ENCODE results near the gene ZNF467. TPM values are rescaled to one million over a fixed set of nuclear protein-coding genes. Genes with fewer than 3 reads are reported as not detected.

ZNF467 gene
- total and polyA plus RNA-seq, 2 of the 8 experiments (the other 6 are each of a cell fraction or from before 2014, with no cell fraction given): 0.50 to 0.51 TPM

- H3K56ac ChIP-seq (replicated peaks; ENCODE audit: insufficient read length, low read depth, low read length): no peak overlapping the region
- peak in 1 of 2 experiments; percentile 43 for DNase-seq (ENCODE audit: low read depth in 1 of 2, low spot score in 2 of 2)
- no peak overlapping the region for H2BK15ac ChIP-seq (ENCODE audit: low read length)
- H4K8ac ChIP-seq (ENCODE audit: extremely low read depth, insufficient read depth, low read length): no peak overlapping the region
- H3K23ac ChIP-seq (ENCODE audit: insufficient read length): no peak overlapping the region
- CTCF ChIA-PET (ENCODE audit: partially characterized antibody): interaction anchor here (0.7 to 1.7 kb wide), 3 partner anchors 13 to 50 kb away, joined by 3 to 4 read pairs (median 3); no protein-coding TSS in a partner anchor
- H3K27me3 ChIP-seq (replicated peaks in 1 of 4; ENCODE audit: control insufficient read depth in 3 of 4, extremely low read depth in 1 of 4, insufficient read depth in 3 of 4, low read length in 3 of 4): no peaks in the 10 kb centered on the region
- no peak overlapping the region for H2BK12ac ChIP-seq (ENCODE audit: low read depth, low read length)
- no peak overlapping the region for H3K9ac ChIP-seq (replicated peaks in 1 of 4; ENCODE audit: extremely low read depth in 1 of 4, low read depth in 3 of 4, low read length in 3 of 4)
- no peak overlapping the region for H3K4me2 ChIP-seq (ENCODE audit: insufficient read depth in 1 of 2, low read depth in 2 of 2, low read length in 2 of 2)
- H2AK5ac ChIP-seq (ENCODE audit: low read depth, low read length): no peak overlapping the region
- peaks cover 0 to 5% of the 10 kb centered on the region in 2 experiments for H4K20me1 ChIP-seq (replicated peaks in 1 of 2; ENCODE audit: control insufficient read depth in 1 of 2, insufficient read depth in 2 of 2, low read length in 2 of 2)
- H3K4ac ChIP-seq (replicated peaks; ENCODE audit: insufficient read length, low read depth, low read length): no peak overlapping the region
- peaks cover 0 to 8% (median 0%) of the 10 kb centered on the region in 4 experiments; a peak in 4 of 8 replicates for H3K36me3 ChIP-seq (ENCODE audit: control insufficient read depth in 2 of 4, insufficient read depth in 4 of 4, low read length in 3 of 4)
- no peak overlapping the region for H2BK5ac ChIP-seq (ENCODE audit: low read depth, low read length)
- H4K5ac ChIP-seq (ENCODE audit: insufficient read length, low read depth, low read length): no peak overlapping the region
- H3K14ac ChIP-seq (ENCODE audit: insufficient read length): no peak overlapping the region
- no peak for FAIRE-seq
- H3K4me3 ChIP-seq (ENCODE audit: extremely low read depth in 1 of 4, insufficient read depth in 2 of 4, low read depth in 3 of 4, low read length in 4 of 4): no peak overlapping the region
- H2BK20ac ChIP-seq (ENCODE audit: low read length): no peak overlapping the region
- WGBS, 2 experiments (ENCODE audit: extremely low coverage in 1 of 2, insufficient coverage in 1 of 2, insufficient read length in 1 of 2, insufficient replicate concordance in 2 of 2, low coverage in 1 of 2, low lambda C conversion rate in 2 of 2, missing lambda C conversion rate in 1 of 2): 75% methylated on average over 2 of the region's 2 CpGs; no CpG with 5 or more reads in 1 of the 2 experiments
- H3K9me3 ChIP-seq (ENCODE audit: insufficient read depth in 2 of 2, low read depth in 1 of 2, low read length in 1 of 2): no peaks in the 10 kb centered on the region
- TF ChIP-seq, protein P1, sequence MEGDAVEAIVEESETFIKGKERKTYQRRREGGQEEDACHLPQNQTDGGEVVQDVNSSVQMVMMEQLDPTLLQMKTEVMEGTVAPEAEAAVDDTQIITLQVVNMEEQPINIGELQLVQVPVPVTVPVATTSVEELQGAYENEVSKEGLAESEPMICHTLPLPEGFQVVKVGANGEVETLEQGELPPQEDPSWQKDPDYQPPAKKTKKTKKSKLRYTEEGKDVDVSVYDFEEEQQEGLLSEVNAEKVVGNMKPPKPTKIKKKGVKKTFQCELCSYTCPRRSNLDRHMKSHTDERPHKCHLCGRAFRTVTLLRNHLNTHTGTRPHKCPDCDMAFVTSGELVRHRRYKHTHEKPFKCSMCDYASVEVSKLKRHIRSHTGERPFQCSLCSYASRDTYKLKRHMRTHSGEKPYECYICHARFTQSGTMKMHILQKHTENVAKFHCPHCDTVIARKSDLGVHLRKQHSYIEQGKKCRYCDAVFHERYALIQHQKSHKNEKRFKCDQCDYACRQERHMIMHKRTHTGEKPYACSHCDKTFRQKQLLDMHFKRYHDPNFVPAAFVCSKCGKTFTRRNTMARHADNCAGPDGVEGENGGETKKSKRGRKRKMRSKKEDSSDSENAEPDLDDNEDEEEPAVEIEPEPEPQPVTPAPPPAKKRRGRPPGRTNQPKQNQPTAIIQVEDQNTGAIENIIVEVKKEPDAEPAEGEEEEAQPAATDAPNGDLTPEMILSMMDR (IDR thresholded peaks at IDR 0.05; ENCODE audit: control extremely low read depth in 1 of 3, insufficient read depth in 1 of 3, low read depth in 1 of 3, low read length in 3 of 3): peak in 1 of 3 experiments; percentile 2; a peak in 1 of 4 replicates
- TF ChIP-seq TEAD4 (IDR thresholded peaks at IDR 0.05; ENCODE audit: low read depth, low read length): no peak
- H2BK120ac ChIP-seq (replicated peaks; ENCODE audit: low read depth, low read length): no peak overlapping the region
- no peak overlapping the region for H3K27ac ChIP-seq (ENCODE audit: low read depth, low read length)
- H3K4me1 ChIP-seq (replicated peaks in 1 of 4; ENCODE audit: control insufficient read depth in 3 of 4, insufficient read depth in 4 of 4, low read length in 3 of 4): peaks cover 0 to 5% (median 0%) of the 10 kb centered on the region in 4 experiments; a peak in 1 of 7 replicates
- H3K79me1 ChIP-seq (ENCODE audit: low read depth, low read length): no peaks in the 10 kb centered on the region
- H3K23me2 ChIP-seq (ENCODE audit: low read depth, low read length): no peaks in the 10 kb centered on the region
- H2AFZ ChIP-seq (ENCODE audit: low read length): no peak overlapping the region
- H4K91ac ChIP-seq (replicated peaks; ENCODE audit: insufficient read length, low read length): no peak overlapping the region
- no peak overlapping the region for H3K18ac ChIP-seq (ENCODE audit: extremely low read depth, low read length)
- no peaks in the 10 kb centered on the region for H3K79me2 ChIP-seq (ENCODE audit: control insufficient read depth in 1 of 2, insufficient read depth in 2 of 2, low read length in 2 of 2)
- POLR2A ChIA-PET (ENCODE audit: partially characterized antibody): interaction anchor here (0.6 to 1.8 kb wide), 3 partner anchors 12 to 38 kb away, joined by 3 to 6 read pairs (median 5); partner anchors contain the start of gene ZNF467
These were observed 38.7 kb downstream of the ZNF467 start for GRCh38 chr7:149734791-149735075.

Data from H1 (cell line).